ENCODE results near the gene HYDIN.

Gene HYDIN

GRCh38 chr16:70758786-70759185 lies 471.7 kb downstream of the HYDIN start:
- DNase-seq = no peak
